ENCODE data around the gene SYNDIG1. TPM values are rescaled to one million over a fixed set of nuclear protein-coding genes. Genes with fewer than 3 reads are reported as not detected.

SYNDIG1 gene
- total RNA-seq, 1 donor from 2014 or later = 5.7 TPM

- Mint-ChIP-seq H3K4me1 (ENCODE audit: low read depth, unreplicated experiment) (peaks cover 4% of the 10 kb centered on the region), H3K9me3 (ENCODE audit: unreplicated experiment) (no peaks in the 10 kb centered on the region), H3K27me3 (ENCODE audit: low read depth, unreplicated experiment) (peaks cover 3% of the 10 kb centered on the region), H3K27ac (ENCODE audit: unreplicated experiment) (no peak overlapping the region), H3K36me3 (ENCODE audit: low read depth, unreplicated experiment) (peaks cover 8% of the 10 kb centered on the region), H3K4me3 (ENCODE audit: unreplicated experiment) (no peak overlapping the region)
- FAIRE-seq (no peak), DNase-seq (ENCODE audit: low read depth) (no peak)
- Histone ChIP-seq H4K20me1 (ENCODE audit: insufficient read depth, low read length) (no peaks in the 10 kb centered on the region), H3K79me2 (ENCODE audit: insufficient read depth, low read length) (no peaks in the 10 kb centered on the region), H3K27me3 (ENCODE audit: insufficient read depth, low read length) (no peaks in the 10 kb centered on the region), H3K4me3 (ENCODE audit: insufficient read depth, low read depth, low read length) (no peak overlapping the region), H3K4me2 (ENCODE audit: low read length) (no peak overlapping the region), H3K9me3 (ENCODE audit: insufficient read depth, low read depth, low read length) (no peaks in the 10 kb centered on the region), H3K9ac (ENCODE audit: low read length) (no peak overlapping the region), H2AFZ (ENCODE audit: low read depth, low read length) (no peak overlapping the region), H3K4me1 (ENCODE audit: insufficient read depth, low read length) (peaks cover 9% of the 10 kb centered on the region), H3K27ac (ENCODE audit: low read depth, low read length) (no peak overlapping the region), H3K36me3 (ENCODE audit: insufficient read depth, low read length) (no peaks in the 10 kb centered on the region)
- no peak for TF ChIP-seq EZH2 (IDR thresholded peaks at IDR 0.05; ENCODE audit: insufficient read depth, low read length)
- TF ChIP-seq CTCF (IDR thresholded peaks at IDR 0.05; ENCODE audit: insufficient read depth, low read depth, low read length) = no peak
Observed at GRCh38 chr20:24586523-24586840, 117.1 kb downstream of the SYNDIG1 start.

- Histone ChIP-seq H3K79me2 (ENCODE audit: insufficient read depth, low read length) (no peaks in the 10 kb centered on the region), H3K27ac (ENCODE audit: low read depth, low read length) (no peak overlapping the region), H3K4me3 (ENCODE audit: insufficient read depth, low read depth, low read length) (no peak overlapping the region), H3K9me3 (ENCODE audit: insufficient read depth, low read depth, low read length) (no peaks in the 10 kb centered on the region), H3K9ac (ENCODE audit: low read length) (no peak overlapping the region), H4K20me1 (ENCODE audit: insufficient read depth, low read length) (no peaks in the 10 kb centered on the region), H2AFZ (ENCODE audit: low read depth, low read length) (no peak overlapping the region), H3K27me3 (ENCODE audit: insufficient read depth, low read length) (no peaks in the 10 kb centered on the region), H3K4me1 (ENCODE audit: insufficient read depth, low read length) (peaks cover 9% of the 10 kb centered on the region), H3K36me3 (ENCODE audit: insufficient read depth, low read length) (no peaks in the 10 kb centered on the region), H3K4me2 (ENCODE audit: low read length) (no peak overlapping the region)
- Mint-ChIP-seq H3K27ac (ENCODE audit: unreplicated experiment) (no peak overlapping the region), H3K4me1 (ENCODE audit: low read depth, unreplicated experiment) (peaks cover 4% of the 10 kb centered on the region), H3K27me3 (ENCODE audit: low read depth, unreplicated experiment) (peaks cover 3% of the 10 kb centered on the region), H3K4me3 (ENCODE audit: unreplicated experiment) (no peak overlapping the region), H3K9me3 (ENCODE audit: unreplicated experiment) (no peaks in the 10 kb centered on the region), H3K36me3 (ENCODE audit: low read depth, unreplicated experiment) (peaks cover 8% of the 10 kb centered on the region)
- TF ChIP-seq CTCF (IDR thresholded peaks at IDR 0.05; ENCODE audit: insufficient read depth, low read depth, low read length) (no peak), EZH2 (IDR thresholded peaks at IDR 0.05; ENCODE audit: insufficient read depth, low read length) (no peak)
- DNase-seq (ENCODE audit: low read depth) = no peak
- FAIRE-seq = no peak
Observed at GRCh38 chr20:24587384-24588046, 118.1 kb downstream of the SYNDIG1 start.

- DNase-seq (ENCODE audit: low read depth) (no peak), FAIRE-seq (no peak)
- peaks cover 9% of the 10 kb centered on the region for H3K4me1 ChIP-seq (ENCODE audit: insufficient read depth, low read length)
- no peak overlapping the region for H3K4me3 ChIP-seq (ENCODE audit: insufficient read depth, low read depth, low read length)
- no peaks in the 10 kb centered on the region for H3K9me3 ChIP-seq (ENCODE audit: insufficient read depth, low read depth, low read length)
- H2AFZ ChIP-seq (ENCODE audit: low read depth, low read length) = no peak overlapping the region
- peaks cover 3% of the 10 kb centered on the region for H3K27me3 Mint-ChIP-seq (ENCODE audit: low read depth, unreplicated experiment)
- H3K9ac ChIP-seq (ENCODE audit: low read length) = no peak overlapping the region
- H4K20me1 ChIP-seq (ENCODE audit: insufficient read depth, low read length) = no peaks in the 10 kb centered on the region
- H3K4me2 ChIP-seq (ENCODE audit: low read length) = no peak overlapping the region
- peaks cover 4% of the 10 kb centered on the region for H3K4me1 Mint-ChIP-seq (ENCODE audit: low read depth, unreplicated experiment)
- no peak overlapping the region for H3K27ac Mint-ChIP-seq (ENCODE audit: unreplicated experiment)
- no peak overlapping the region for H3K27ac ChIP-seq (ENCODE audit: low read depth, low read length)
- no peak overlapping the region for H3K4me3 Mint-ChIP-seq (ENCODE audit: unreplicated experiment)
- no peaks in the 10 kb centered on the region for H3K9me3 Mint-ChIP-seq (ENCODE audit: unreplicated experiment)
- no peaks in the 10 kb centered on the region for H3K79me2 ChIP-seq (ENCODE audit: insufficient read depth, low read length)
- no peaks in the 10 kb centered on the region for H3K36me3 ChIP-seq (ENCODE audit: insufficient read depth, low read length)
- no peaks in the 10 kb centered on the region for H3K27me3 ChIP-seq (ENCODE audit: insufficient read depth, low read length)
- TF ChIP-seq CTCF (IDR thresholded peaks at IDR 0.05; ENCODE audit: insufficient read depth, low read depth, low read length) (no peak), EZH2 (IDR thresholded peaks at IDR 0.05; ENCODE audit: insufficient read depth, low read length) (no peak)
- H3K36me3 Mint-ChIP-seq (ENCODE audit: low read depth, unreplicated experiment) = peaks cover 8% of the 10 kb centered on the region
Observed at GRCh38 chr20:24588047-24588635, 118.7 kb downstream of the SYNDIG1 start.

All from astrocyte (in vitro differentiated cells and primary cell).